ENCODE results near the gene FBXO48. TPM values are rescaled to one million over a fixed set of nuclear protein-coding genes. Genes with fewer than 3 reads are reported as not detected.
"Not testable (repeated sequence)": the region's sequence is repeated elsewhere in the genome, so short reads cannot be mapped to it uniquely, and the experiment has no call there.

FBXO48 gene
- polyA plus RNA-seq, 3 donors = 0.44 to 0.56 (median 0.48) TPM

DNA sequence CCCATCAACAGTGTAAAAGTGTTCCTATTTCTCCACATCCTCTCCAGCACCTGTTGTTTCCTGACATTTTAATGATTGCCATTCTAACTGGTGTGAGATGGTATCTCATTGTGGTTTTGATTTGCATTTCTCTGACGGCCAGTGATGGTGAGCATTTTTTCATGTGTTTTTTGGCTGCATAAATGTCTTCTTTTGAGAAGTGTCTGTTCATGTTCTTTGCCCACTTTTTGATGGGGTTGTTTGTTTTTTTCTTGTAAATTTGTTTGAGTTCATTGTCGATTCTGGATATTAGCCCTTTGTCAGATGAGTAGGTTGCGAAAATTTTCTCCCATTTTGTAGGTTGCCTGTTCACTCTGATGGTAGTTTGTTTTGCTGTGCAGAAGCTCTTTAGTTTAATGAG is 20.7 kb downstream of the FBXO48 start:
- not testable (repeated sequence) for H3K27ac ChIP-seq (ENCODE audit: low read depth, low read length)
- 68 to 100% (median 88%) methylated on average over 1 to 3 of the region's 3 CpGs for WGBS, 3 donors

DNA sequence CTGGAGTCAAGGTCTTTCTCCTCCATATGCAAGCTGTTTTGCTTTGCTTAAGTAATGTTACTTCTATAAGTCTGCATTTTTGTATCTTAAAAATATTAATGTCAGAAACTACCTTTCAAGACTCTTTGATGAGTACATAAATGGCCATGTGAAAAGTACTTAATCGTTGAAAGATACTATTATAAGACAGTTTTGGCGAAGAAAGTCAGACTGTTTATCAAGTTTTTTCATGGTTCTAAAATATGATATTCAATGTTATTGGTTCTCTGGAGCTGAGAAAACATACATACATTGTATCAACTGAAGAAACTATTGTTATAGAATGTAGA is 25.1 kb downstream of the FBXO48 start:
- H3K27ac ChIP-seq (ENCODE audit: low read depth, low read length) = no peak overlapping the region
- 70 to 89% (median 86%) methylated on average over 2 of the region's 2 CpGs for WGBS, 3 donors

DNA sequence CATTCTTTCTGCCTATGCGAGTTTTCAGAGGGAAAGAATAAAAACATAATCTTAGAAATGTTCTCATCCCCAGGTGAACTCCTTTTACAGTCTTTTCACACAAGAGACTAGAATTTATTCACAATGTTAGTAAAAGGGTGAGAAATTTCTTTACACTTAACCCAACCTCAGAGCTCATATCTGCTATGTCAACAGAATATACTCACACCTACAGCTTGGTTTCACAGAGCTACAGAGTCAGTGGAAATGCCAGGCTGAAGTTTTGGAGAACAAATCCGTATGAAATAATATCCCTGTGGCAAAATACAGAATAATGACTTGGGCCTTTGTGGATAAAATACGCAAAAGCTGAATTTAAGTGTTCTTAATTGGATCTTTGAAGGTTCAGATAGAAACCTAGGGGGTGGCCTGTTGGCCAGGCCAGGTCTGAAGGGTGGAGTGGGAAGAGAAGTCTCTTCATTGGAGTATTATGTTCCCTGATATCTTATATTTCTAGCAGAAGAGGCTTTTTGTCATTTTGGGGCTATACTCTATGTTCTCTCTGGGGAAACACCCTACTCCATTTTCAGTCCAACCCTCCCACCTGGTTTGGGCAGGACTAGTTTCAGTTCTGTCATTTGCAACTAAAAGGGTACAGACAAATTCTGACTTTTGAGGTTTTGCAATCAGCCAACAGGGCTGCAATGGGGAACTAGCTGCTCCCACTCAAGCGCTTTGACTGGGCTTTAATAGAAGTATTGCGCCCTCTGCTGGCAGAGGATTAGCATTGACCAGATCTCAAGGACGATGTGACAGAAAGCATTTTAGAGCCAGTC is 25.7 kb downstream of the FBXO48 start:
- WGBS, 3 donors = 36 to 41% (median 38%) methylated on average over 6 of the region's 6 CpGs
- no peak overlapping the region for H3K27ac ChIP-seq (ENCODE audit: low read depth, low read length)

DNA sequence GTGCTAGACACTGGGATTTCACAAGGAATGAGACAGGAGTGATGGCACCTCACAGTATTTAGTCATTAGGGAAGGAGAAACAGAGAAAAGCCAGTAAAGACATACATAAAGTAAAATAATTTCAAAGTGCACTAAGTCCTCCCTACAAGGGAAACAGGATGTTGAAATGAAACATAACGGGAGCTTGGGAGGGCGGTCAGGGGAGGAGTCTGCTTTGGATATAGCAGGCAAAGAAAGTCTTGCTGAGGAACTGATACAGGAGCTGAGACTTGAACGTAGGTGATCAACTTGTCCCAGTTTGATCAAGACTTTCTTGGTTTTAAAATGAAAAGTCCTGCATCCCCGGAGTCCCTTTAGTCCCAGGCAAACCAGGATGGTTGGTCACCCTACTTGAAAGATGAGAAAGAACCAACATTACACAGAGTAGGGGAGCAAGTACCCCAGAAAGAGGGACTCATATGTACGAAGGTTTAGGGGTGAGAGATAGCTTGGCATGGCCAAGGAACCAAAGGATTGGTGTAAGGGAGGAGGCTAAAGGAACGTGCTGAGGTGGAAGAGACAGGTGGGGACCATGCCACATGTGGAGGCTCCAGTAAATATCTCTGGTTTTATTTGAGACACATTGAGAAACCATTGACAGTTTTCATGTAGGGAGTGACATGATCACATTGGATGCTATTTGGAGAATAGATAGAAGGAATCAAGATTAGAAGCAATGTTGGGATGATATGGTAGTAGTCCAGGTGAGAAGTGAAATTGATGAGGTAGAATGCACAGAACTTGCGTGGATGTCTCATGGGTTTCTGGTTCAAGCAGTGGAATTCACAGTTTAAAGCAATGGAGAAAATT is 28.4 kb downstream of the FBXO48 start:
- WGBS, 3 donors = 56 to 88% (median 64%) methylated on average over 7 of the region's 7 CpGs
- H3K27ac ChIP-seq (ENCODE audit: low read depth, low read length) = no peak overlapping the region

DNA sequence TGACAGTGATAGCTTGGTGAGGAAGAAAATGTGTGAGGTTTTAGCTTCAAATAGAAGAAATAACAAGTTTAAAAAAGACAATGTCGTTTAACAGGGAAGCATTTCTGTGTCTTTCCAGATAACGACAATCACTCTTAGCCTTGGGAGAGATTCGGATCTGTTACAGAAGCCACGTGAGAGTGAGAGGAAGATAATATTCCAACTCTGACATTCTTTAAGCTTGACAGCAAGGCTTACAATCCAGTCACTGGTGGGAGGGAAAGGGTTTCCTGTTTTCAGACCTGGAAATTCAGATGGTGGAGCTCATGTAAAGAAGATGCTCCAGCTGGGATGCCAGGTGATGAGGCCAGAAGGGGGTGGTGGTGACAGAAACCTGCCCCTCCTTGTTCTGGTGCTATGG is 30.8 kb downstream of the FBXO48 start:
- WGBS, 3 donors = 29 to 51% (median 43%) methylated on average over 4 of the region's 4 CpGs

DNA sequence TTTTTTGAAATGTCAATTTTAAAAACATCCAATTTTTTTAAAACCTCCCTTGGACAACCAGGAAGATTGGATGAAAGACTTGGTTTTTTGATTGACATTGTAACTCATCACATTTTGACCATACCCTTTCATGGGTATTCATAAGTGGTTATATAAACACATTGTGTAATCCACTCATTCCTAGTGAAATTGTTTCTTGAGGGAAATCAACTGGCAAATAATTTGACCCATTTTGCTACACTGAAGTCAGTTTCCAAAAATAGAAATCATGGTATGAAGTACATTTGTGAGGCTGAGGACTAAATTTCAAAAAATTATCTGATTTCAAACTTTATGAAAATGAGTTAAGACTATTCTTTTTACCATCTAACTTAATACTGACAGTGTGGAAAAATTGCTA is 31.5 kb downstream of the FBXO48 start:
- no peak overlapping the region for H3K27ac ChIP-seq (ENCODE audit: low read depth, low read length)

More for the DNA sequence above, 30.8 kb downstream of the FBXO48 start:
- no peak overlapping the region for H3K27ac ChIP-seq (ENCODE audit: low read depth, low read length)

DNA sequence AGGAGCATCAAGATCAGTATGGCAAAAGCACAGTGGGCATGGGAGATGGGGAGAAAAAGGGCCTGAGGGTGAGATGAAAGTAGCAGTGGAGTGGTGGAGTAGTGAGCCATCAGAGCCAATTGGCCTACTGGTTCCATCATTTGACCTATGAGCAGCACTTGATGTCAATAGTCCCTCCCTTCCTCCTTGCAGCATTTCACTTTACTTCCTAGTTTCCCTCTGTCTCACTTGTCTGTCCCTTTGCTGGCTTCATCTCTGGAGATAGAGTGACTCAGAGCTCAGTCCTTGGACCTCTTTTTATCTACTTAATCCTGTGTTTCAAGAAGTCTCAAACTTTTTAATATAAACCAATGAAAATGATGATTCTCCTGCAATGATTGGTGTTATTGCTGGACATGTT is 32.1 kb downstream of the FBXO48 start:
- no peak overlapping the region for H3K27ac ChIP-seq (ENCODE audit: low read depth, low read length)

DNA sequence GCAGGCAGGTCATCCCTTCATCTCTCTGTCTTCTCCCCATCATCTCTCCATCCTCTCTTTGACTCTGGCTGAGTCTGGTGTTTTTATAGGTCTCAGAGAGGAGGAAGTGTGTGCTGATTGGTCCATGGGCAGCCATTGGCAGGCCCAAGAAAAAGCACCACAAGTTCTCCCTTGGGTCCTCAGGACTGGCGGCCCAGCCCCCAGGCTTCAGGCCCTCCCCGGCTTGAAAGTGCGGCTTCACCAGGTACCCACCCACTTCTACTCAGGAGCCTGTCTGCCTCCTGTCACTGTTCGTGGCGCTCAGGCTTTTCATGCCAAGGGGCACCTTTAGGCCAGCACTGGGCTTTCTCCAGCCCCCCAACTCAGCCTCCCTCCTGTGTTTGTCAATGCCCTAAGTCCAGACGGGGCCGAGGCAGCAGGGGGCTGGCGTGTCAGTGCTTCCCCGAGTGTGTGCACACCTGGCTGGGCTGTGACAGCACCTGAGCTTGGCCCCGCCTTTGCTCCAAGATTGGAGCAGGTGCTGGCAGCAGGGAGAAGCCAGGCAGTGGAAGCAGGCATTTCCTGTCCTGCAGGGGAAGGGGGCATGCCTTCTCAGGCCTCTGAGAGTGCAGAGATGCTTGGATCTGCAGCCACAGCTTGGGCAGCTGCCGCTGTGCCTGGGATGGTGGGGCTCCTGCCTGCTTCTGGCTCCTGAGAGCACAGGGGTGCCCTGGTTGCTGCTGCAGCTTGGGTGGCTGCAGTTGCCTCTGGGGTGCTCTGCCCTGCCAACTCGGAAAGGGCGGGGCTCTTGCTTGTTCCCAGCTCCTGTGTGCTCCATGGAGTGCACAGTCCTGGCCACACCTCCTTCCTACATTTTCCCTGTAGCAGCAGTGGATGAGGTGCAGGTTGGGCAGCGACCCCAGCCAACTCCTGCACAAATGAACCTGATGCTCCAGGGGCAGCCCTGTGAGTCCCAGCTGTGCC is 34.1 kb downstream of the FBXO48 start:
- no peak overlapping the region for H3K27ac ChIP-seq (ENCODE audit: low read depth, low read length)
- 65 to 88% (median 85%) methylated on average over 14 of the region's 14 CpGs for WGBS, 3 donors

DNA sequence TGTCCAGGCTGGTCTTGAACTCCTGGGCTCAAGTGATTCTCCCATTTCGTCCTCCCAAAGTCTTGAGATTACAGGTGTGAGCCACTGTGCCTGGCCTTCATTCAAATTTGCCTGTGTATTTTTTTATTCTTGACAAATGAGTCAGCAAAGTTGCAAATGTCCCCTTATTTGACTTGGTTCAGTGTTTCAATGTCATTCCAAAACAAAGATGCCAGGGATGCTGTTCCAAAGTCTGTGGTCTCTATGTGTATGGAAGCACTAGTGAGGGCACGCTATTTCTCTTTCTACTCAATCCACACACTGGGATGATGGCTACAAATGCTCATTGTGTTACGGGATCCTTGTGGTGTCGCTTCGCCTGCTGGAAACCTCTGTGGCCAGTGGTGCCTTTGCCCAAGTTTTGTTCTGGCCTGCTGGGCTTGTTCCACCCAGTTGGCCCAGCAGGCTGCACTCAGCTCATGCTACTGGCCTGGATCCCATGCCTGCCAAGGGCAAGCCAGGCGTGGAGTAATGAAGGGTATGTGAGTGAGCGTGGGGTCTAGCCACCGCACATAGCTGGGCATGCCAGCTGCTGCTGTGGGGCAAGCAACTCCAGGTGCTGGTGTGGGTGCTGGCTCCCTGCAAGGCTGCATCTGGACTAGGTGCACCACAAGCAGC is 35.6 kb downstream of the FBXO48 start:
- H3K27ac ChIP-seq (ENCODE audit: low read depth, low read length) = no peak overlapping the region

DNA sequence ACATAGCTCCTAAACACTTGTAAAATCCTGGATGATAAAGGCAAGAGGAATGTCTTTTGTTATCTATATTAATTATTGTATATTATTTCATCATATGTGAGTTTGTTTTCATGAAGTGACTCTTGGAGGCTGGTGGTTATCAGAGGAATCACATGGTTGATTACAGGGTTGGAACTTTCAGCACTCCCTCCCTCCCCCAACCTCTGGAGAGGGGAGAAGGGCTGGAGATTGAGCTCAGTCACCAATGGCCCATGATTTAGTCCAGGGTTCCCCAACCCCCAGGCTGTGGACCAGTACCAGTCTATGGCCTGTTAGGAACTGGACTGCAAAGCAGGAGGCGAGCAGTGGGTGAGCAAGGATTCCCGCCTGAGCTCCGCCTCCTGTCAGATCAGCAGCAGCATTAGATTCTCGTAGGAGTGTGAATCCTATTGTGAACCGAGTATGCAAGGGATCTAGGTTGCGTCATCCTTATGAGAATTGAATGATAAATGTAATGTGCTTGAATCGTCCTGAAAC is 37.7 kb downstream of the FBXO48 start:
- no peak overlapping the region for H3K27ac ChIP-seq (ENCODE audit: low read depth, low read length)
- 63 to 69% (median 68%) methylated on average over 7 of the region's 7 CpGs for WGBS, 3 donors

More for the DNA sequence above, 35.6 kb downstream of the FBXO48 start:
- WGBS, 3 donors = 79 to 81% (median 79%) methylated on average over 8 of the region's 8 CpGs

DNA sequence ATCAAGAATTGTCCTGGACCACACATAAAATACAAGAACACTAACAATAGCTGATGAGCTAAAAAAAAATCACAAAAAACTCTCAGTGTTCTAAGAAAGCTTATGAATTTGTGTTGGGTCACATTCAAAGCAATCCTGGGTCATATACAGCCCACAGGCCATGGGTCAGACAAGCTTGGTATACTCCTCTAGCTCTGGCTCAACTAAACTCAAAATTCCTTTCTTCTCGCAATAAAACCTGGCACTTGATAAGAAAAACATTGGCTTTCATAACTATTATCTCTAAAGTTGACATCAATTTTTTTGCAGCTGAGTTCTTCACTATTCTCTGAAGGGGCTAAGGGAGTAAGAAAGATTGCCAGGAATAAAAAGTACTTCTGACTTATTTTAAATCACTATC is 38.3 kb downstream of the FBXO48 start:
- WGBS, 3 donors = 47 to 72% (median 59%) methylated on average over 1 of the region's 1 CpG

DNA sequence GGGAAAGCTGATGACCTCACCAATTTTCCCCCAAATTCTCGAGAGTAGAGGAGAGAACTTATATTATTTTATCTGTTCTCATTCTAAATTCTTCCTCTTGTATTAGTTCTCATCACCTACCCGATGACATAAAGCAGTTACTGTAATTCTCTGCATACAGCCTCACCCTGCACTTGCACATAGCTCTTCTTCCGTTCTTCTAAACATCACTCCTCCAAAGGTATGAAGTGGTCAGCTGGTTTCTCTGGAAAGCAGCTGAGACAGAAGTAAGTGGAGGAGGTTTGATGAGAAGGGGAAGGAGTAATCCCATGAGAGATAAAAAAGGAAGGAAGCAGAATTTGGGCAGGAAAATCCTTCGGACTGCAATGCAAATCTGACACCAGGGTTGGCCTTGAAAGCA is 39.0 kb downstream of the FBXO48 start:
- H3K27ac ChIP-seq (ENCODE audit: low read depth, low read length) = no peak overlapping the region
- WGBS, 3 donors = 21 to 68% (median 22%) methylated on average over 4 of the region's 4 CpGs

More for the DNA sequence above, 38.3 kb downstream of the FBXO48 start:
- H3K27ac ChIP-seq (ENCODE audit: low read depth, low read length) = no peak overlapping the region

DNA sequence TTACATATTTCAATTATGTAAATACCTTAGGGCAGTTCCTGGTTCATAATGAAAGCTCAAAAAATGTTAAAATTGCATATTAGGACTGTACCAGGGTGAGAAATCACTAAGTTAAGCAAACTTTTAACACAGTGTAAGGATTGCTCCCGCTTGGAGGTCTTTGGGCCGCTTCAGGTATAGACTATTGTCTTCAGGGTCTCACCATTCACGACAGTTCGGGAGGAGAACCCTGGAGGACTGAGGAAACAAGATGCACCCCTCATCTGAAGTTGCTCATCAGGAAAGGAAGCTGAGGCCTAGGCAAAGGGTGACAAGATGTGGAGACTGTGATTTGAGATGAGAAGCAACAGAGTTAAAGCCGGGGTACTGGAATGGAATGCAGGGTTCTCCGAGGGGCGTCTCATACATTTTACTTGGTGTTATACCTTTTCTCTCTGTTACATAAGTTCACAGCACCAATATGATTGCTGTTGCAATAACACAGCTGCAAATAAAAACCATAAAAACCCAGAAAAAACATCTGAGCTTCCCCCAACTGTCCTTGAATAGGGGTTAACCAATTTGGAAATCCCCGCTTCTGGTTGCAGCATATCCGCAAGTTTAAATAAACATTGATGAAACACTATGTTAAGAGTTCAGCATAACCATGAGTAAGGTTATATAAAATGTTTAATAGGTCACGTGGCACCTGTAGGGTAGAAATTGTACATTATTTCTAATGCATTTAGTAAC is 40.1 kb downstream of the FBXO48 start:
- no peak overlapping the region for H3K27ac ChIP-seq (ENCODE audit: low read depth, low read length)
- 55 to 84% (median 57%) methylated on average over 10 of the region's 10 CpGs for WGBS, 3 donors

DNA sequence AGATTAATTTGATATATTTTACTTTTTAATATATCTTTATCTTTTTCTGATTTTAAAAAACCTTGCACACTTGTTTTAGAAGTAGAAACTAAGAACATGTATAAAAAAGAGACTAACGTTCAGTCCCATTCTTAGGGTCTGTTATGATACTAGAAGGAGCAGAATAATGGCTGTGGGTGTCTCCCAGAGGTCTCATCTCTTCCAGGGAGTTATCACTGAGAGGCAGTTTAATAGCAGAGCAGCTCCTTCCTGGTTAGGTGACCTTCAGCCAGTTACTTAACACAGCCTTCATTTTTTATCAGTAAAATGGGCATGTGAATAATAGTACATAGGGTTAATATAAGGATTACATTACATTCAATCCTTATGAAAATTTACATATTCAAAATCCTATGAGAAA is 40.6 kb downstream of the FBXO48 start:
- 84 to 89% (median 86%) methylated on average over 1 of the region's 1 CpG for WGBS, 3 donors

DNA sequence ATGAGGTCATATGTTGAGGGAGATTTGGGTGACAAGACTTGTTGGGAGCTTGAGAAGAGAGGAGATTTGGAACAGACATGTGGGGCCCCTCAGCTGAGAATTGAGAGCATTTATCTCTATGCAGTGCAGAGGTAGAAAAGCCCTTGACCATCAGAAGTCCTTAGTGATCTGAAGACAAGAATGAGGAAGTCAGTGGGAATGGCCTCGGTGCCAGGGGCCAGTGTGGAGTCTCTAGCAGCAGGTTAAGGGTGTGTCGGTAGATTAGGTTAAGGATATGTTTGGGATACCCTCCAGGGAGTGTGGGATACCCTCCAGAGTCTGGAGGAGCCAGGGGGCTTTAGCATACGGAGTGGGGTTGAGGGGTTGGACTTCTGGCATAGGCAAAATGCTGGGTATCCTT is 41.6 kb downstream of the FBXO48 start:
- no peak overlapping the region for H3K27ac ChIP-seq (ENCODE audit: low read depth, low read length)
- 70 to 77% (median 75%) methylated on average over 3 of the region's 3 CpGs for WGBS, 3 donors

More for the DNA sequence above, 40.6 kb downstream of the FBXO48 start:
- no peak overlapping the region for H3K27ac ChIP-seq (ENCODE audit: low read depth, low read length)

DNA sequence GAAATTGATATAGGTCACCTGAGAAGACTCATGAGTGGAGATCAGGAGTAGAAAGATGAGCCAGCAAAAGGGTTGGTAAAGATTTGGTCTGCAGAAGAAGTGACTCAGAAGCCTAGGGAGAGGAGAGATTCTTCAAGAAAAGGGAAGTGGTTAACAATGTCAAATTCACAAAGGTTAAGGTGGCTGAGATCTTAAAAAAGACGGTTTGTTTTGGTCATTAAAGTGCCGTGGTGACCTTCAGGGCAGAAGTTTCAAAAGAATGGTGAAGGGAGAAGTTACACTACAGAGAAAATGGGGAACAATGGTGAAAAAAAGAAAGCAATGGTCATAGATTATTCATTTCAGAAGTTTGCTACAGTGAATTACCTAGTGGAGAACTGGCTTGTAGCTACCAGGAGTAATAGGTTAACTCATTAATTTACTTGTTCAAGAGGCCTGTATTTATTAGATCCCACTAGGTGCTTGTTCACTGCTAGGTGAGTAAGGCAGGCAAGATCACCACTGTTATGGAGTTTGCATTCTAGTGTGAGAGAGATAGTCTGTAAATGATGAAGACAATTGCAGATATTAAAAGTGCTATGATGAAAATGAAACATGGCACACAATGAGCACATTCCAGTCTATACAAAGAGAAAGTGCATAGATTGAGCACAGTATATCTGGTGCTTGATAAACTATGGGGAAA is 43.0 kb downstream of the FBXO48 start:
- 33 to 48% (median 44%) methylated on average over 2 of the region's 2 CpGs for WGBS, 3 donors
- H3K27ac ChIP-seq (ENCODE audit: low read depth, low read length) = no peak overlapping the region
